Measurements from ENCODE around the gene MFRP. TPM values are rescaled to one million over a fixed set of nuclear protein-coding genes. Genes with fewer than 3 reads are reported as not detected.

The MFRP gene
- total and polyA plus RNA-seq, 9 of the 15 experiments (the other 6 are each of a cell fraction or from before 2014, with no cell fraction given), result not detected

- peak; percentile 27; the same call in 1 of the 2 replicates for TF ChIP-seq JUND (IDR thresholded peaks at IDR 0.05; ENCODE audit: borderline replicate concordance, low read depth, low read length)
- TF ChIP-seq JUND (tag; IDR thresholded peaks at IDR 0.05; ENCODE audit: borderline replicate concordance, low read depth, low read length), result peak; percentile 44; the same call in 1 of the 3 replicates
- TF ChIP-seq DNMT1 (IDR thresholded peaks at IDR 0.05), result no peak
- no peak for TF ChIP-seq KDM2B (CRISPR knock-in tag; IDR thresholded peaks at IDR 0.05)
- no peak for TF ChIP-seq MYBL2 (IDR thresholded peaks at IDR 0.05; ENCODE audit: low read depth)
- no peak for TF ChIP-seq MYBL2 (CRISPR knock-in tag; IDR thresholded peaks at IDR 0.05; ENCODE audit: borderline replicate concordance)
- TF ChIP-seq, protein P1, sequence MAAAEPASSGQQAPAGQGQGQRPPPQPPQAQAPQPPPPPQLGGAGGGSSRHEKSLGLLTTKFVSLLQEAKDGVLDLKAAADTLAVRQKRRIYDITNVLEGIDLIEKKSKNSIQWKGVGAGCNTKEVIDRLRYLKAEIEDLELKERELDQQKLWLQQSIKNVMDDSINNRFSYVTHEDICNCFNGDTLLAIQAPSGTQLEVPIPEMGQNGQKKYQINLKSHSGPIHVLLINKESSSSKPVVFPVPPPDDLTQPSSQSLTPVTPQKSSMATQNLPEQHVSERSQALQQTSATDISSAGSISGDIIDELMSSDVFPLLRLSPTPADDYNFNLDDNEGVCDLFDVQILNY (CRISPR knock-in tag; IDR thresholded peaks at IDR 0.05), result no peak
- TF ChIP-seq HMG20A (CRISPR knock-in tag; conservative IDR thresholded peaks at IDR 0.05), result no peak
- no peak for TF ChIP-seq USF2 (CRISPR knock-in tag; IDR thresholded peaks at IDR 0.05)
- no peak for TF ChIP-seq SLC30A9 (CRISPR knock-in tag; IDR thresholded peaks at IDR 0.05)
- TF ChIP-seq, protein P2, sequence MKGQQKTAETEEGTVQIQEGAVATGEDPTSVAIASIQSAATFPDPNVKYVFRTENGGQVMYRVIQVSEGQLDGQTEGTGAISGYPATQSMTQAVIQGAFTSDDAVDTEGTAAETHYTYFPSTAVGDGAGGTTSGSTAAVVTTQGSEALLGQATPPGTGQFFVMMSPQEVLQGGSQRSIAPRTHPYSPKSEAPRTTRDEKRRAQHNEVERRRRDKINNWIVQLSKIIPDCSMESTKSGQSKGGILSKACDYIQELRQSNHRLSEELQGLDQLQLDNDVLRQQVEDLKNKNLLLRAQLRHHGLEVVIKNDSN (CRISPR knock-in tag; IDR thresholded peaks at IDR 0.05), result no peak
- TF ChIP-seq, protein P3, sequence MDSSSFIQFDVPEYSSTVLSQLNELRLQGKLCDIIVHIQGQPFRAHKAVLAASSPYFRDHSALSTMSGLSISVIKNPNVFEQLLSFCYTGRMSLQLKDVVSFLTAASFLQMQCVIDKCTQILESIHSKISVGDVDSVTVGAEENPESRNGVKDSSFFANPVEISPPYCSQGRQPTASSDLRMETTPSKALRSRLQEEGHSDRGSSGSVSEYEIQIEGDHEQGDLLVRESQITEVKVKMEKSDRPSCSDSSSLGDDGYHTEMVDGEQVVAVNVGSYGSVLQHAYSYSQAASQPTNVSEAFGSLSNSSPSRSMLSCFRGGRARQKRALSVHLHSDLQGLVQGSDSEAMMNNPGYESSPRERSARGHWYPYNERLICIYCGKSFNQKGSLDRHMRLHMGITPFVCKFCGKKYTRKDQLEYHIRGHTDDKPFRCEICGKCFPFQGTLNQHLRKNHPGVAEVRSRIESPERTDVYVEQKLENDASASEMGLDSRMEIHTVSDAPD (CRISPR knock-in tag; IDR thresholded peaks at IDR 0.05), result no peak
- TF ChIP-seq TCF15 (CRISPR knock-in tag; IDR thresholded peaks at IDR 0.05), result no peak
- no peak for TF ChIP-seq ZNF217 (CRISPR knock-in tag; IDR thresholded peaks at IDR 0.05)
- TF ChIP-seq PHF20 (IDR thresholded peaks at IDR 0.05; ENCODE audit: partially characterized antibody), result peak; percentile 66
- TF ChIP-seq MCM7 (IDR thresholded peaks at IDR 0.05), result no peak
- no peak for TF ChIP-seq ELF4 (CRISPR knock-in tag; IDR thresholded peaks at IDR 0.05)
- no peak for TF ChIP-seq ZBTB8A (IDR thresholded peaks at IDR 0.05; ENCODE audit: partially characterized antibody)
- no peak for TF ChIP-seq MTA1 (IDR thresholded peaks at IDR 0.05; ENCODE audit: borderline replicate concordance)
- TF ChIP-seq MEF2A (IDR thresholded peaks at IDR 0.05; ENCODE audit: control insufficient read depth, low read depth, low read length), result no peak
- no peak for TF ChIP-seq TSC22D4 (tag; IDR thresholded peaks at IDR 0.05)
- TF ChIP-seq NONO (IDR thresholded peaks at IDR 0.05; ENCODE audit: low read depth in 2 of 2, low read length in 1 of 2), result no peak
- no peak for TF ChIP-seq HDAC8 (tag; IDR thresholded peaks at IDR 0.05)
- TF ChIP-seq MTA3 (IDR thresholded peaks at IDR 0.05; ENCODE audit: borderline replicate concordance), result 0 out of 2 replicates have a peak, but pooled peaks have one; percentile 23
- TF ChIP-seq SRSF9 (IDR thresholded peaks at IDR 0.05; ENCODE audit: borderline replicate concordance, low read depth, low read length), result no peak
- no peak for TF ChIP-seq FIP1L1 (IDR thresholded peaks at IDR 0.05; ENCODE audit: low read depth, low read length, poor library complexity, severe bottlenecking)
- no peak for TF ChIP-seq ZFX (CRISPR knock-in tag; IDR thresholded peaks at IDR 0.05)
Observed at GRCh38 chr11:119323532-119324033, 22.9 kb downstream of the MFRP start (continued).

Measured in K562 (cell line).